Osteocyte (in vitro differentiated cells): ENCODE results near the gene SAG. TPM values are rescaled to one million over a fixed set of nuclear protein-coding genes. Genes with fewer than 3 reads are reported as not detected.
"Not testable (repeated sequence)": the region's sequence is repeated elsewhere in the genome, so short reads cannot be mapped to it uniquely, and the experiment has no call there.

Experiments used
- DNase-seq: peaks from one replicate; pipeline ENCODE4 v3.0.0; 2021; ENCODE audit warnings: mixed read lengths; ENCODE audit not compliant: unreplicated experiment; ENCODE audit errors: extremely low spot score
- H3K27ac Mint-ChIP-seq: one replicate; pipeline ENCODE4 v1.8.0; 2021; ENCODE audit warnings: mild to moderate bottlenecking, mixed read lengths; ENCODE audit not compliant: unreplicated experiment
- H3K27me3 Mint-ChIP-seq: one replicate; pipeline ENCODE4 v1.8.0; 2021; ENCODE audit warnings: mixed read lengths; ENCODE audit not compliant: unreplicated experiment
- H3K36me3 Mint-ChIP-seq: one replicate; pipeline ENCODE4 v1.8.0; 2021; ENCODE audit warnings: mixed read lengths; ENCODE audit not compliant: unreplicated experiment
- H3K4me1 Mint-ChIP-seq: one replicate; pipeline ENCODE4 v1.8.0; 2021; ENCODE audit warnings: mixed read lengths; ENCODE audit not compliant: unreplicated experiment
- H3K4me3 Mint-ChIP-seq: one replicate; pipeline ENCODE4 v1.8.0; 2021; ENCODE audit warnings: mild to moderate bottlenecking, moderate library complexity, mixed read lengths; ENCODE audit not compliant: unreplicated experiment
- H3K9me3 Mint-ChIP-seq: one replicate; pipeline ENCODE4 v1.8.0; 2021; ENCODE audit warnings: mixed read lengths; ENCODE audit not compliant: unreplicated experiment
- total RNA-seq: library from RNA; stranded (reverse); gene quantifications from 2 replicates; pipeline ENCODE4 v1.2.1, GENCODE V29; 2021
- TF ChIP-seq, protein P1 (sequence below): fragments of 200-600 bp; sonication (generic); IDR thresholded peaks from 2 replicates; pipeline ENCODE4 v1.5.0; 2021; ENCODE audit warnings: antibody characterized with exemption, mild to moderate bottlenecking, moderate library complexity

SAG gene
- total RNA-seq, 1 donor from 2014 or later, result not detected

DNA sequence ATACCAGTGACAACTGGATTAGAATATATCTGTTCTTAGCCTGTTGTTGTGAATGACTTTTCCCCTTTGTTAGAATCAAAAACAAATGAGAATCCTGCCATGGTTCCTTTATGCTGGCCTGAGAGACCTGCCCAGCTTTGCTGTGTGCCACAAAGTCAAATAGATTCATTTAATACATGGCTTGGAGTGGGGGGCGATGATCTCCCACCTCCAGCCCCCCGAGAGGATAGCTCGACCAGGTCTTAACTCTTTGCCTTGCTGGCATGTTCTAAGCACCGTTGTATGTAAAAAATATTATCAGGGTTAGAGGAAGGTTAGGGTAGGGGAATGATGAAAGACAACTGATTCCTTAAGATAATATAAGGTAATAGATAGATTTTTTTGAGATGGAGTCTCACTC, 24.5 kb downstream of the SAG start:
- no peak overlapping the region for H3K4me3 Mint-ChIP-seq
- DNase-seq, result no peak
- no peaks in the 10 kb centered on the region for H3K36me3 Mint-ChIP-seq
- H3K4me1 Mint-ChIP-seq, result peaks cover 9% of the 10 kb centered on the region
- TF ChIP-seq, protein P1, sequence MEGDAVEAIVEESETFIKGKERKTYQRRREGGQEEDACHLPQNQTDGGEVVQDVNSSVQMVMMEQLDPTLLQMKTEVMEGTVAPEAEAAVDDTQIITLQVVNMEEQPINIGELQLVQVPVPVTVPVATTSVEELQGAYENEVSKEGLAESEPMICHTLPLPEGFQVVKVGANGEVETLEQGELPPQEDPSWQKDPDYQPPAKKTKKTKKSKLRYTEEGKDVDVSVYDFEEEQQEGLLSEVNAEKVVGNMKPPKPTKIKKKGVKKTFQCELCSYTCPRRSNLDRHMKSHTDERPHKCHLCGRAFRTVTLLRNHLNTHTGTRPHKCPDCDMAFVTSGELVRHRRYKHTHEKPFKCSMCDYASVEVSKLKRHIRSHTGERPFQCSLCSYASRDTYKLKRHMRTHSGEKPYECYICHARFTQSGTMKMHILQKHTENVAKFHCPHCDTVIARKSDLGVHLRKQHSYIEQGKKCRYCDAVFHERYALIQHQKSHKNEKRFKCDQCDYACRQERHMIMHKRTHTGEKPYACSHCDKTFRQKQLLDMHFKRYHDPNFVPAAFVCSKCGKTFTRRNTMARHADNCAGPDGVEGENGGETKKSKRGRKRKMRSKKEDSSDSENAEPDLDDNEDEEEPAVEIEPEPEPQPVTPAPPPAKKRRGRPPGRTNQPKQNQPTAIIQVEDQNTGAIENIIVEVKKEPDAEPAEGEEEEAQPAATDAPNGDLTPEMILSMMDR, result no peak
- H3K9me3 Mint-ChIP-seq, result no peaks in the 10 kb centered on the region
- peaks cover 2% of the 10 kb centered on the region for H3K27me3 Mint-ChIP-seq
- H3K27ac Mint-ChIP-seq, result no peak overlapping the region

DNA sequence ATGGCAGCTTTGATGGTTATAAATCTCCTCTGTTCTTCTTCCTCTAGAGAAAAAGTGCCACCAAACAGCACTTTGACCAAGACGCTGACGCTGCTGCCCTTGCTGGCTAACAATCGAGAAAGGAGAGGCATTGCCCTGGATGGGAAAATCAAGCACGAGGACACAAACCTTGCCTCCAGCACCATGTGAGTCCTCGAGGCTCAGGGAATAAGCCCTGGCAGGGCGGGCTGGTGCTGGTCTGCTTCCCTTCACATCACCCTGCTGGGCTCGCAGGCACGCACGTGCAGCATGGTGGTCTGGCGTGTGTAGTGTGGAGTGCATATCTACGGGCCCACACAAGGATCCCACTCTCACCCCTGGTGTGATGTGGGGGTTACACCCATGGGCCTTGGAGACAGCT, 27.3 kb downstream of the SAG start:
- Mint-ChIP-seq H3K27ac (no peak overlapping the region), H3K4me1 (peaks cover 1% of the 10 kb centered on the region), H3K36me3 (no peaks in the 10 kb centered on the region), H3K9me3 (no peaks in the 10 kb centered on the region), H3K27me3 (peaks cover 5% of the 10 kb centered on the region), H3K4me3 (no peak overlapping the region)
- no peak for DNase-seq
- TF ChIP-seq, protein P1, result no peak

DNA sequence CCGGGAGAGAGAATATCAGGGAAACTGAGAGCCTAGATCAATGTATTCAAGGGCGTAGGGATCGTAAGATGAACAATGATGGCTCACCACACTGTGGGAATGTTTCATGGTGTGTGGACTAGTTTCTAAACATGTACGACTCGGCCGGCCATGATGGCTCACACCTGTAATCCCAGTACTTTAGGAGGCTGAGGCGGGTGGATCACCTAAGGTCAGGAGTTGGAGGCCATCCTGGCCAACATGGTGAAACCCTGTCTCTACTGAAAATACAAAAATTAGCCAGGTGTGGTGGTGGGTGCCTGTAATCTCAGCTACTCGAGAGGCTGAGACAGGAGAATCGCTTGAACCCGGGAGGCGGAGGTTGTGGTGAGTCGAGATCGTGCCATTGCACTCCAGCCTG, 28.5 kb downstream of the SAG start:
- not testable (repeated sequence) for DNase-seq, H3K4me3 Mint-ChIP-seq, H3K4me1 Mint-ChIP-seq, H3K27me3 Mint-ChIP-seq, H3K36me3 Mint-ChIP-seq, H3K27ac Mint-ChIP-seq, H3K9me3 Mint-ChIP-seq

DNA sequence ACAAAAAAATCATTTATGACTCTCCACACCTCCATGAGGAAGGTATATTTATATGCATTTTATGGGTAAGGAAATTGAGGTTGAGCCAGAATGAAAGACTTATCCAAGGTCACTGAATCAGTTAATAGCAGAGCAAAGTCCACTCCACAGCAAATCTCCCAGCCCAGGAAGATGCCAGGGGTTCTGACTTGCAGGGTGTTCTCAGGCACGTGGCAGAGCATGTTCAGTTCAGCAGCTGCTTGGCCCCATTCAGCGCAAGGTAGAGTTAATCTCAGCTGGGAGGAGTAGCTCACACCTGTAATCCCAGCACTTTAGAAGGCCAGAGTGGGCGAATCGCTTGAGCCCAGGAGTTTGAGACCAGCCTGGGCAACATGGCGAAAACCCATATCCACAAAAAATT, 28.9 kb downstream of the SAG start:
- TF ChIP-seq, protein P1, result no peak
- Mint-ChIP-seq H3K27ac (no peak overlapping the region), H3K27me3 (peaks cover 5% of the 10 kb centered on the region), H3K36me3 (no peaks in the 10 kb centered on the region), H3K9me3 (no peaks in the 10 kb centered on the region), H3K4me1 (no peaks in the 10 kb centered on the region), H3K4me3 (no peak overlapping the region)
- DNase-seq, result no peak

DNA sequence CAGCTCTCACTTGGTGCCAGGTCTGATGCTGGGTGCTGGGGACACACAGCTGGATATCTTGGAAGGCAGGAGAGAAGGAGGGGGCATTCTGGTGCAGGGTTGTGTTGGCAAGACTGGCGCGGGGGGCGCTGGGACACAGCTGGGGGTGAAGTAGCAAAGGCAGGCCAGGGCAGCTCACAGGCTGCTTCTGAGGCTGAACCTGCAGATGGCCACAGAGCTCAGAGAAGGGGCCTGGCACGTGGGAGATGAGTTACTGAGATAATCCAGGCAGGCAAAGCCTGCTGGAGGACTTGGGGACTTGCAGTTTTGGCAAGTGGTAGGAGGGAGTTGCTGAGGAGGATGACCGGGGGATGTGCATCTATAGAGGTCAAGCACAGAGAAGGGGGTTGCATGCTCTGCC, 30.4 kb downstream of the SAG start:
- no peaks in the 10 kb centered on the region for H3K9me3 Mint-ChIP-seq
- no peak overlapping the region for H3K4me3 Mint-ChIP-seq
- H3K27me3 Mint-ChIP-seq, result peaks cover 5% of the 10 kb centered on the region
- no peaks in the 10 kb centered on the region for H3K4me1 Mint-ChIP-seq
- no peaks in the 10 kb centered on the region for H3K36me3 Mint-ChIP-seq
- no peak for DNase-seq
- TF ChIP-seq, protein P1, result no peak
- no peak overlapping the region for H3K27ac Mint-ChIP-seq

DNA sequence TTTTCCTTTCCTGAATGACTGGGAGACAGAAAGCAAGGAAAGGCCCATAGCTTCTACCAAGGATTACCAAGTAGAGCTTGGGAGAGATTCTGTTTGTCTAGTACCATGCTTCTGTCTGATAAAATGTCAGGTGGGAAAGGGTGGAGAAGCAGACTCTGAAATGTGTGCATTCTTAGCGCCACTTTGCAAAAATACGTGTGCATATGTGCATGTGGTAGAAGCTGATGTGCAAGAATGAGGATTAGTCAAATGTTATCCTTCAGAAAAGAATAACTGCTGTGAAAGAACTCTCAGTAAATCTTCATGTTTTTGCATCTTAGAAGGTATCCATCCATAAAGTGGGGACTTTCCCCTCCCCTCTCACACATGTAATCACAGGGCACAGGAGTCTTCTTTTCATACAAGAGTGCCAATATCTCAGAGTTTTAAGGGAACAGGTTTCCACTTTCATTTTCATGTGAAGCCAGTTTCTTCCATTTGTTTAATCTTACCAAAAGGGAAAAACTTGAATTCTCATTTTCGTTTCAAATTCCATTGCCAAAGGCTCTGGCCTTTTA, 31.3 kb downstream of the SAG start:
- Mint-ChIP-seq H3K27me3 (peaks cover 5% of the 10 kb centered on the region), H3K27ac (no peak overlapping the region), H3K4me1 (no peaks in the 10 kb centered on the region), H3K36me3 (no peaks in the 10 kb centered on the region), H3K9me3 (no peaks in the 10 kb centered on the region), H3K4me3 (no peak overlapping the region)
- TF ChIP-seq, protein P1, result no peak
- no peak for DNase-seq
